Neural cell (in vitro differentiated cells): ENCODE measurements around the gene PALD1. TPM values are rescaled to one million over a fixed set of nuclear protein-coding genes. Genes with fewer than 3 reads are reported as not detected.

Experiments
- H2AFZ ChIP-seq: fragments of 200-600, 300-800 bp; sonication (generic), shearing (Covaris generic); 2 replicates; pipeline ENCODE4 v1.6.0; 2014; ENCODE audit warnings: low read depth, mild to moderate bottlenecking, antibody characterized with exemption, low read length, moderate library complexity
- H3F3A ChIP-seq: fragments of 200-600 bp; shearing (Covaris generic); 2 replicates; pipeline ENCODE4 v1.6.1; 2016; ENCODE audit warnings: mild to moderate bottlenecking, moderate library complexity, mixed read lengths, antibody characterized with exemption, low read length; ENCODE audit not compliant: insufficient read depth, poor library complexity, severe bottlenecking
- H3K27ac ChIP-seq: fragments of 200-600, 300-800 bp; sonication (generic), shearing (Covaris generic); 2 replicates; pipeline ENCODE4 v1.5.1; 2014; ENCODE audit warnings: mild to moderate bottlenecking, low read length, moderate library complexity
- H3K27me3 ChIP-seq: fragments of 300-800, 200-600 bp; sonication (generic), shearing (Covaris generic); 2 replicates; pipeline ENCODE4 v1.6.0; 2014; ENCODE audit warnings: mild to moderate bottlenecking, low read depth, low read length, moderate library complexity; ENCODE audit not compliant: insufficient read depth
- H3K36me3 ChIP-seq: fragments of 300-800, 200-600 bp; sonication (generic), shearing (Covaris generic); 2 replicates; pipeline ENCODE4 v1.5.1; 2014; ENCODE audit warnings: mild to moderate bottlenecking, antibody characterized with exemption, low read length, moderate library complexity; ENCODE audit not compliant: insufficient read depth
- H3K4me2 ChIP-seq: fragments of 300-800, 200-600 bp; sonication (generic), shearing (Covaris generic); 2 replicates; pipeline ENCODE4 v1.6.0; 2014; ENCODE audit warnings: mild to moderate bottlenecking, low read length
- H3K4me3 ChIP-seq: fragments of 300-800, 200-600 bp; sonication (generic), shearing (Covaris generic); 2 replicates; pipeline ENCODE4 v1.5.1; 2014; ENCODE audit warnings: mild to moderate bottlenecking, low read length, moderate library complexity
- H3K79me2 ChIP-seq: fragments of 200-600 bp; shearing (Covaris generic); replicated peaks from 2 replicates; pipeline ENCODE4 v1.6.0; 2014; ENCODE audit warnings: mild to moderate bottlenecking, low read length, moderate library complexity; ENCODE audit not compliant: insufficient read depth
- H3K9ac ChIP-seq: fragments of 300-800, 200-600 bp; sonication (generic), shearing (Covaris generic); 2 replicates; pipeline ENCODE4 v1.6.1; 2016; ENCODE audit warnings: mild to moderate bottlenecking, low read length, mixed read lengths
- H3K9me2 ChIP-seq: fragments of 200-600 bp; shearing (Covaris generic); 2 replicates; pipeline ENCODE4 v1.6.1; 2016; ENCODE audit warnings: mild to moderate bottlenecking, low read length, mixed read lengths; ENCODE audit not compliant: insufficient read depth
- H3K9me3 ChIP-seq: fragments of 200-600, 300-800 bp; sonication (generic), shearing (Covaris generic); 2 replicates; pipeline ENCODE4 v1.6.1; 2016; ENCODE audit warnings: mild to moderate bottlenecking, mixed run types, low read length, moderate library complexity, mixed read lengths
- H4K20me1 ChIP-seq: fragments of 200-600 bp; shearing (Covaris generic); 2 replicates; pipeline ENCODE4 v1.6.1; 2016; ENCODE audit warnings: mild to moderate bottlenecking, mixed run types; ENCODE audit not compliant: insufficient read depth
- CTCF ChIP-seq: fragments of 450-650 bp; IDR thresholded peaks from 2 replicates; pipeline ENCODE4 v1.5.1; 2014; ENCODE audit warnings: antibody characterized with exemption, mild to moderate bottlenecking, moderate library complexity; ENCODE audit not compliant: poor library complexity, severe bottlenecking
- EP300 ChIP-seq: fragments of 450-650 bp; conservative IDR thresholded peaks from 2 replicates; pipeline ENCODE4 v1.6.1; 2014; ENCODE audit warnings: antibody characterized with exemption, mild to moderate bottlenecking, moderate library complexity; ENCODE audit not compliant: poor library complexity, severe bottlenecking
- EZH2 ChIP-seq: fragments of 200-600, 300-800 bp; shearing (Covaris generic), sonication (generic); IDR thresholded peaks from 2 replicates; pipeline ENCODE4 v1.6.1; 2014; ENCODE audit warnings: antibody characterized with exemption, low read length, borderline replicate concordance, mild to moderate bottlenecking; ENCODE audit not compliant: insufficient read depth, poor library complexity, severe bottlenecking
- MXI1 ChIP-seq: fragments of 450-650 bp; conservative IDR thresholded peaks from 2 replicates; pipeline ENCODE4 v1.6.1; 2014; ENCODE audit warnings: antibody characterized with exemption, mild to moderate bottlenecking; ENCODE audit not compliant: poor library complexity, severe bottlenecking
- POLR2AphosphoS5 ChIP-seq: IDR thresholded peaks from 2 replicates; pipeline ENCODE4 v1.6.1; 2012
- RAD21 ChIP-seq: fragments of 450-650 bp; conservative IDR thresholded peaks from 2 replicates; pipeline ENCODE4 v1.6.1; 2014; ENCODE audit warnings: antibody characterized with exemption, mild to moderate bottlenecking, moderate library complexity
- REST ChIP-seq: IDR thresholded peaks from 2 replicates; pipeline ENCODE4 v1.6.1; 2012; ENCODE audit warnings: borderline replicate concordance
- SMC3 ChIP-seq: fragments of 450-650 bp; conservative IDR thresholded peaks from 2 replicates; pipeline ENCODE4 v1.6.1; 2014; ENCODE audit warnings: antibody characterized with exemption, mild to moderate bottlenecking, moderate library complexity; ENCODE audit not compliant: poor library complexity
- TAF1 ChIP-seq: IDR thresholded peaks from 2 replicates; pipeline ENCODE4 v1.6.1; 2012; ENCODE audit warnings: low read depth
- polyA plus RNA-seq: library from polyadenylated mRNA; depleted of rRNA; stranded (reverse); fragments of >200 nt; gene quantifications from 2 replicates; pipeline ENCODE4 v1.2.3, GENCODE V29; 2014

The PALD1 gene
- polyA plus RNA-seq, 1 donor from 2014 or later: 1.1 TPM

DNA sequence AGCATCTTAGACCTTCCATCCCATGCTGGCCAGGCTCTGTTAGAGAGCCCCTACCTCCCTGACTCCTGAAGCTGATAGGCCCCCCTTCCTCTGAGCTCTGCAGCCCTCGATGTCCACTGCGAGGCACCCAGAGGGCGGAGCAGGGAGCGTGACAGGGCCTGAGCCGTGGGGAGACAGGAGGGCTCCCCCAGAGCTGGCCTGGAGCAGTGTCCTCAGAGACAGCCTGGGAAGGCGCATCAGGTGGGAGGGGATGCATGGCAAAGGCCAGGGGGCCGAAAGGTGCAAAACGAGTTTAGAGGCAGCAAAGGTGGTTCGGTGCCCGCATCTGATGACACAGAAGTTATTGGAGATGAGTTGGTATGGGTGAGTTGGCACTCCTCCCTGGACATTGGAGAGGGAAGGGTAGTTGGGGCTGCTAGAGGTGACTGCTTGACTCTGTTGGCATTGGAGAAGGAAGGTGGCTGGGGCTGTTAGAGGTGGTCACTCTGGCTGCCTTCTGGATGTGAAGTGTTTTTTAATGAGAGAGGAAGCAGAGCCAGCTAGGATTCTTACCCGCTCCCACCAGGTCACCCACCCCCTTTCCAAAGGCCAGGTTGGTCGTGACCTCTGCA is 70.9 kb downstream of the PALD1 start:
- H3K36me3 ChIP-seq: no peaks in the 10 kb centered on the region
- no peaks in the 10 kb centered on the region for H4K20me1 ChIP-seq
- H3F3A ChIP-seq: no peaks in the 10 kb centered on the region
- no peak overlapping the region for H3K27ac ChIP-seq
- no peak overlapping the region for H3K4me3 ChIP-seq
- no peaks in the 10 kb centered on the region for H3K79me2 ChIP-seq
- H3K27me3 ChIP-seq: no peaks in the 10 kb centered on the region
- H3K4me2 ChIP-seq: no peak overlapping the region
- H2AFZ ChIP-seq: no peak overlapping the region
- no peaks in the 10 kb centered on the region for H3K9me2 ChIP-seq
- H3K9me3 ChIP-seq: no peaks in the 10 kb centered on the region
- no peak overlapping the region for H3K9ac ChIP-seq
- TF ChIP-seq EP300: no peak
- TF ChIP-seq TAF1: no peak
- TF ChIP-seq EZH2: no peak
- no peak for TF ChIP-seq POLR2AphosphoS5
- TF ChIP-seq RAD21: no peak
- no peak for TF ChIP-seq REST
- no peak for TF ChIP-seq CTCF
- no peak for TF ChIP-seq SMC3
- TF ChIP-seq MXI1: no peak

- H3K4me2 ChIP-seq: no peak overlapping the region
- H3K9me3 ChIP-seq: no peaks in the 10 kb centered on the region
- H3K36me3 ChIP-seq: no peaks in the 10 kb centered on the region
- no peak overlapping the region for H3K27ac ChIP-seq
- no peaks in the 10 kb centered on the region for H3F3A ChIP-seq
- no peak overlapping the region for H3K9ac ChIP-seq
- H3K4me3 ChIP-seq: no peak overlapping the region
- no peaks in the 10 kb centered on the region for H3K27me3 ChIP-seq
- TF ChIP-seq POLR2AphosphoS5 (no peak), EZH2 (no peak), EP300 (no peak), TAF1 (no peak), REST (no peak), SMC3 (peak; percentile 90), MXI1 (no peak), RAD21 (peak; percentile 87), CTCF (peak; percentile 85)
- no peaks in the 10 kb centered on the region for H3K9me2 ChIP-seq
- H3K79me2 ChIP-seq: no peaks in the 10 kb centered on the region
- H4K20me1 ChIP-seq: no peaks in the 10 kb centered on the region
- H2AFZ ChIP-seq: no peak overlapping the region
These were observed 71.4 kb downstream of the PALD1 start for GRCh38 chr10:70549962-70550458.
